ENCODE measurements around the gene F11R.
"Not testable (repeated sequence)": the region's sequence is repeated elsewhere in the genome, so short reads cannot be mapped to it uniquely, and the experiment has no call there.

The F11R gene

DNA sequence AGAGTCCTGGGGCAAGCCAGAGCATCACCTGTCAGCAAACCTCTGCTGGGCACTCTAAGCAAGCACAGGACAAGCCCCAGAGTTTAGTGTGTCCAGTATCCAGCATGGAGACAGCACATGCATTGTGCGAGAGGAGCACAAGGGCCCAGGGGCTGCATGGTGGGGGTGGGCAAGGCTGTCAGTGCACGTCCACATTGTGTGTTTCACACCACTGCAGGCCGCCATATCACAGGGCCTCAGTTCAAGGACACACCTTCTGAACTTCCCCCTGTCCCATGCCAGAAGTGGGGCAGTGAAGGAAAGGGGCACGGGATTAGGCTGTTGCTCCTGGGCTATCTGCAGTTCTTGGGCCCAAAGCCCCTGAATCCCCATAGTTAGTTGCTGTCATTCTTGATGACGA, 18.6 kb upstream of the F11R start:
- FAIRE-seq = no peak

DNA sequence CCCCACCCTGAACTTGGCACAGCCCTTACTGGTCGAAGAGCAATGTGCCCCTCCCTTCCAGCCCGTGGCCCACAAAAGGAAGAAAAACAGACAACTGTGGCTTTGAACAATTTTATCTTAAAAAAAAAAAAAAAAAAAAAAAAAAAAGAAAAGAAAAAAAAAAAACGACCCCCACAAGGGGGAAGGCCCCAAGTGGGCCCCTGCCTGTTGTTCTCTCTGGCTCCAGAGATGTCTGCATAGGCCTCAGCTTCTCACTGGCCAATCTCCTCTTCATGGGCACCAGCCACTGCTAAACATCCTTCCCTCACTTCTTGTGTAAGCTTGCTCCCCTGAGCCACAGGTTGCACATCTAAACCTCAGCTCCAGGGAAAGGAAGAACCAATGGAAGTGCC, 18.2 kb upstream of the F11R start:
- FAIRE-seq = no peak

DNA sequence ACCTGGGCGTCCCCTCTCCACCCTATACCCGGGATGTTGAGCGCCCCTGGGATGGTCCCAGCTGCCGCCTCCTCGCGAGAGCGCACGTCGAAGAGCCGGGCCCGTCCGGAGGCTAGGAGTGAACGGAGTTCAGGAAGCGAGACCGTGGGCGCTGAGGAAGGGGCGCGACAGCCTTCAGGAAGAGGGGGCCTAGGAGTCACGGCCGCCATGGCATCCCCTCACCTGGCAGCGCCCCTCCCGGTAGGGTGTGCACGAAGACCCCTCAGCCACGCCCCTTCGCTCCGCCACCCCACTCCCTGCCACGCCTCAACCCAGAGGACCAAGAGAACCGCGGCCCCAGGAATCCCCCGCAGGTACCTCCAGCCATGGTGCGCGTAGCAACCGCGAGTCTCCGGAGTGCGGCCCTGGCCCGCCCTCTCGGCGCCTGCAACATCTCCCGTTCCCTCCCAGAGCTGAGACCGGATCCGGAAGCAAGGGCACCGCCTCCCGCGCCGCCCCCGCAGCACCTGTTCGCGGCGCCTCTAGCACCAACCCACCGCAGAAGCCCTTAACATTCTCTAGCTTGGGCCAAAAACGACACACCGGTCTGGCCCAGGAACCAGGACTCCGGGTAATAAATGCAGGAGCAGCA, 17.7 kb upstream of the F11R start, which contains the start of gene TSTD1:
Gene TSTD1 (minus strand): TSS at position 442 of the 631 bp plus-strand sequence. CDS start 75 bp downstream, at position 367.
- no peak for FAIRE-seq

GRCh38 chr1:161037661-161038522, 16.9 kb upstream of the F11R start:
- no peak for FAIRE-seq

DNA sequence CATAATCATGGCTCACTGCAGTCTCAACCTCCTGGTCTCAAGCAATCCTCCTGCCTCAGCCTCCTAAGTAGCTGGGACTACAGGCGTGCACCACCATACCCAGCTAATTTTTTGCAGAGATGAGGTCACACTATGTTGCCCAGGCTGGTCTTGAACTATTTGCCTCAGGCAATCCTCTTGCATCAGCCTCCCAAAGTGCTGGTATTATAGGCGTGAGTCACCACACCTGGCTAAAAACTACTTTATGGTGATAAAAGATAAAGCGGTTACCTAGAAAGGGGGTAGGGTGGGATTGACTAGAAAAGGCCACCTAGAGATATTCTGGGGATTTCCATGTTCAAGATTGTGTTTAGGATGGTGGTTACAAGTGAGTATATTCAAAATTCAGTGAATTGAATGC, 12.8 kb upstream of the F11R start:
- no peak for FAIRE-seq

DNA sequence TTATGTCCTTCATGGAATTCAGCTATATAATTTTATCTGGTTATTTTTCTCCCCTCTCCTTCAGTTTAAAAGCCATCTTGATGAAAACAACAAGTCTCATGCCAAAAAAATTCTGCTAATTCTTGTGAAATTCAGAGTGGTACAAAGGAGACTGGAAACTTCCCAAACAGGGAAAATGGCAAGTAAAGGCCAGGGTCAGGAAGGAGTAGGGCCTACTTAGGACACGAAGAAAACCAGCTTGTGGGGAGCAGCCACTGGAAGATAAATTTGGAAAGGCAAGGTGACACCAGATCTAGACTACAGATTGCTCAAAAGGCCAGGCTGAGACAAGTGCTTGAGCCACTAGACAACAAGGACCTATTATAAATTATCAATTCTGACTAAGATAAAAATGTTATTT, 11.5 kb upstream of the F11R start:
- FAIRE-seq = no peak

- FAIRE-seq = no peak
Measured at GRCh38 chr1:161031874-161032273, 10.9 kb upstream of the F11R start.

DNA sequence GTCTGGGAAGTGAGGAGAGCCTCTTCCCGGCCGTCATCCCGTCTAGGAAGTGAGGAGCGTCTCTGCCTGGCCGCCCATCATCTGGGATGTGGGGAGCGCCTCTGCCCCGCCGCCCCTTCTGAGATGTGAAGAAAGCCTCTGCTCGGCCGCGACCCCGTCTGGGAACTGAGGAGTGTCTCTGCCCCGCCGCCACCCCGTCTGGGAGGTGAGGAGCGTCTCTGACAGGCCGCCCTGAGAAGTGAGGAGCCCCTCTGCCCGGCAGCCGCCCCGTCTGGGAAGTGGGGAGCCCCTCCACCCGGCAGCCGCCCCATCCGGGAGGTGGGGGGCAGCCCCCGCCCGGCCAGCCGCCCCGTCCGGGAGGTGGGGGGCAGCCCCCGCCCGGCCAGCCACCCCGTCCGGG, 8.5 kb upstream of the F11R start:
- FAIRE-seq = not testable (repeated sequence)

DNA sequence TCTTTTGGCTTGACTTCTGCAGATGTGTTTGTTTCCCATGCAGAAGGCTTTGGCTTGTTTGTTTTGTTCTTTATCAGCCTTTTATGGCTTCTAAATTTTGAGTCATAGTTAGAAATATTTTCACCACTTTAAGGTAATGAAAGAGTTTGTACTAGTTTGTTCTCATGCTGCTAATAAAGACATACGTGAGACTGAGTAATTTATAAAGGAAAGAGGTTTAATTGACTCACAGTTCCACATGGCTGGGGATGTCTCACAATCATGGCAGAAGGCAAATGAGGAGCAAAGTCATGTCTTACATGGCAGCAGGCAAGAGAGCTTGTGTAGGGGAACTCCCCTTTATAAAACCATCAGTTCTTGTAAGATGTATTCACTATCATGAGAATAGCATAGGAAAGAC, 6.0 kb upstream of the F11R start:
- FAIRE-seq = not testable (repeated sequence)

GRCh38 chr1:161022432-161022831, 1.5 kb upstream of the F11R start:
- FAIRE-seq = not testable (repeated sequence)

DNA sequence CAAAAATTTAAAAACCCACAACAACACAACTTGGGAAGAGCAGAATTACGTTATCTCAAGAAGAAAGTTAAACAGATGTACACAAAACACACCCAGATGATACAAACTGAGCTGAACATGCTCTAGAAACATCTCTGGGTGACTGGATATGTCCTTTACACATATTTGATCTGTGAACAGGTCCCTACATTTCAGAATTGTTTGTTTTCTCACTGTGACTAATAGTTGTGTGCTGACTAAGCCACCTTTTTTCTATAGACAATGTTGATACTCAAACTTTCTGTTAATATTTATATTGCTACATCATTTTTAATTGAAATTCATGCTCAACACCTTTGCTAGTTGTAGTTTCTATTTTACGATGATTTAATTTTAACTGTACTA, 1.0 kb upstream of the F11R start:
- FAIRE-seq = no peak

DNA sequence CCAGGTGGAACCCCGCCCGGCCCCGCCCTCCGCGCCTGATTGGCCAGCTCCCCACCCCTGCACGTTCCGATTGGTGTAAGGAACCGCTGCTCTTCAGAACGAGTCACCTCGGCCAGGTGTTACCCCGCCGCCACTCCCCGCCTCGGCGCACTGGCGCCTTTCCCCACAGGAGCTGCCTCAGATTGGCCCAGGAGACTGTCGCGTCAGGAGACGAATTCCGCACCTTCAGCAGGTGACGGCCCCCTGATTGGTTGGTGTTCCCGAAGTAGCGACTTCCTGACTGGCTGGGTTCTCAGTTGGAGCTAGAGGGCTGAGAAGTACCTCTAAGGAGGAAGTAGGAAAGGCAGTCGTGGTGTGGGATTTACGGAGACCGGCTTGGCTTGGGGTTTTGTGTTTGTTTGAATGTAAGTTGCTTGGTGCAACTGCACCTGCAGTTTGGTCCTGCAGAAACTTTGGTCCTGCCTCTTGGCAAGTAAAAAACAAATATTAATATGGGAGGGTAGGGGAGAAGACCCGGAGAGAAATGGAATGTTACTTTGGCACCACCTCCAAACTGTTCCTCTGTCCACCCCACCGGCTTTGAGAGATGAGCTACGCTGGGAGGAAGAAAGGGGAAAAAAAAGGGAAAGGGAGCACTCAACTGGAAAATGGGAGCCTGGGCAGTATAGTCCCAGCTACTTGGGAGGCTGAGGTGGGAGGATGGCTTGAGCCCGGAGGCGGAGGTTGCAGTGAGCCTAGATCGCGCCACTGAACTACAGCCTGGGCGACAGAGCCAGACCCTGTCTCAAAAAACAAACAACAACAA, 415 bp upstream of the F11R start:
- no peak for FAIRE-seq

DNA sequence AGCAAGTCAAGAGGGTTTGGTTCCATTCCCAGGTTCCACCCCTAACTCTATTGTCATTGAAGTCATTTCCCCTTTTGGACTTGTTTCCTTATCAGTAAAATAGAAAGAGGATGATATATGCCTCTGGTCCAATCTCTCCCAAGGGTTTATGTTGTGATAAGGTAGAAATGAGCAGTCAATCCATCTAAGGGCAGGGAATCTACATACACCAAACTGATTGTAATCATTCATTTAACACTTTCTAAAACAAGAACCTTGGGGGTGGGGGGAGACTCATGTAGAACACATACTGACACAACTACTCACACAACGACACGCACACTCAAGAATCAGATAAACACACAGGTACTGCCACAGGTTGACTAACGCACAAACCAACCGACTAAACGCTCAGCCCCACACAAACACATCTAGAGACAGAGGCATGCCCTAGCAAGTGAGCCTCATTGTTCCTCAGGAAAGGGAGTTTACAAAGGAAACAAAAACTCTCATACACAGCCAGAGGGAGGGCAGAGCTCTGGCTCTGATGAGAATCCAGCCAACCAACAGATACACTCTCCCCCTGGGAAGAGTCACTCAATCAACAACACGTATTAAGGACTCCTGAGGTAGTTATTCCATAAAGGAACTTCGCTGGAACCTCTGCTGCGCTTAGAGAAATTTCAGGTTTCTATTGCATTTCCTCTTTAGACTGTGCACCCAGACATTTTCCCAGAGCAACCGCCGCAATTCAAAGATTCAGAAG, 1.0 kb downstream of the F11R start:
- no peak for FAIRE-seq

- not testable (repeated sequence) for FAIRE-seq
Measured at GRCh38 chr1:161019111-161019660, 1.8 kb downstream of the F11R start.

DNA sequence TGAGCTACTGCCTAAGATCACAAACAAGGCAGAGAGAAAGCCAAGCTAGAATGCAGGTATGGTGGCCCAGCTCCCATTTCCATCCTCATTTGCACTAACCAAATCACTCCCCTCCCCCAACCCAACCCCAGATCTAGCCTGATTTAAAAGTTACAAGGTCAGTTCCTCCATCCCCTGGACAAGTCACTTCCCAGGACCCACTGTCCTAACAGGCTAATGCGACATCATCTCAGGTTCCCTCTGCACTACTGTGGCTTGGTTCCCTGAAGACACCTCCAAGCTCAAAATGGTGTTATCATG, 2.4 kb downstream of the F11R start:
- FAIRE-seq = no peak

DNA sequence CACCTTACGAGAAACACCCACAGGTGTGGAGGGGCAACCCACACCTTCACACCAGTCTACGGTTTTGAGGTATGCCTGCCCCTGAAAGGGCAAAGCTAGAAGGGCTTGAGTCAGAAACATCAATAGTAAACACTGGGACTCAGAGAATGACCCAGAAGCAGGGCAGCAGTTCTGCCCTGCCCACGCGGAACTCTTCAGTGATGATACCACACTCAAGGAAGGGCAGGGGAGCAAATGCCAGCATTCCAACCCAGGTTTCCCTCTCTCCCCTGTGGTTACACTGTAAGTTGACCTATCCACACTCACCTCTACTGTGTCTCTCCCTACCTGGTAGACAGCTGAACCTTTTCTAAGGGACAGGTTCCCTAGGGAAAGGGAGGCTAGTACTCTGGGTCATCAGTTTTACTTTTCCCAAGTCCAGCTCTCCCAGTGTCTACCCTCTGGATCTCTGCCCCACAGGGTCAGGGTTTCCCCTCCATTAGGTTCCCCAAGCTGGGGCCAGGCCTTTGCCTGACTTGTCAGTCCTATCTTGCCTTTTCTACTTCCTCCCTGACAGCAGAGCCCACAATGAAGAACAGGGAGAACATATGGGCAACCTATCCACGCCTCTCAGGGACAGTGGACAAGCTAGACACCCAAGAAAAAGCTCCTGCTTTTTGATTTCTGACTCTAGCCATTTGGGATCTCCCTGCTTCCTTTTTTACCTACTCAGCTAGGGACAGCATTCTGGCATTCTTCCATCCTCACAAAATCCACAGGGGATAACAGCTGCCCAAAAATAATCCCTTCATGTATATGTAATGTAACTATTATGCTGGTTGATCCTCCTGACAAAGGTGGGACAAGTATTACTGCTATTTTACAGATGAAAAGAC, 3.0 kb downstream of the F11R start:
- FAIRE-seq = no peak

DNA sequence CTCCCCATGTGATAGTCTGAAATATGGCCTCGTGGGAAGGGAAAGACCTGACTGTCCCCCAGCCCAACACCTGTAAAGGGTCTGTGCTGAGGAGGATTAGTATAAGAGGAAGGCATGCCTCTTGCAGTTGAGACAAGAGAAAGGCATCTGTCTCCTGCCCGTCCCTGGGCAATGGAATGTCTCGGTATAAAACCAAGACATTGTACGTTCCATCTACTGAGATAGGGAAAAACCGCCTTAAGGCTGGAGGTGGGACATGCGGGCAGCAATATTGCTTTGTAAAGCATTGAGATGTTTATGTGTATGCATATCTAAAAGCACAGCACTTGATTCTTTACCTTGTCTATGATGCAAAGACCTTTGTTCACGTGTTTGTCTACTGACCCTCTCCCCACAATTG, 3.8 kb downstream of the F11R start:
- not testable (repeated sequence) for FAIRE-seq

DNA sequence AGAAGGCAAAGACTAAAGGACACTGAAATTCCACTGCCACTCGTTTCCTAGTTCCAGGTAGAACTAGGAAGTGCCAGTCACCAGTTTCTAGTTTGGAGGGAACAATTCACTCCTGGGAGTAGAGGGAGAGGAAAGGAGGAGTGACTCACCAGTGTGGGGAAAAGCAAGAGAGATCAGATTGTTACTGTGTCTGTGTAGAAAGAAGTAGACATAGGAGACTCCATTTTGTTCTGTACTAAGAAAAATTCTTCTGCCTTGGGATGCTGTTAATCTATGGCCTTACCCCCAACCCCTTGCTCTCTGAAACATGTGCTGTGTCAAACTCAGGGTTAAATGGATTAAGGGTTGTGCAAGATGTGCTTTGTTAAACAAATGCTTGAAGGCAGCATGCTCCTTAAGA, 4.3 kb downstream of the F11R start:
- not testable (repeated sequence) for FAIRE-seq

DNA sequence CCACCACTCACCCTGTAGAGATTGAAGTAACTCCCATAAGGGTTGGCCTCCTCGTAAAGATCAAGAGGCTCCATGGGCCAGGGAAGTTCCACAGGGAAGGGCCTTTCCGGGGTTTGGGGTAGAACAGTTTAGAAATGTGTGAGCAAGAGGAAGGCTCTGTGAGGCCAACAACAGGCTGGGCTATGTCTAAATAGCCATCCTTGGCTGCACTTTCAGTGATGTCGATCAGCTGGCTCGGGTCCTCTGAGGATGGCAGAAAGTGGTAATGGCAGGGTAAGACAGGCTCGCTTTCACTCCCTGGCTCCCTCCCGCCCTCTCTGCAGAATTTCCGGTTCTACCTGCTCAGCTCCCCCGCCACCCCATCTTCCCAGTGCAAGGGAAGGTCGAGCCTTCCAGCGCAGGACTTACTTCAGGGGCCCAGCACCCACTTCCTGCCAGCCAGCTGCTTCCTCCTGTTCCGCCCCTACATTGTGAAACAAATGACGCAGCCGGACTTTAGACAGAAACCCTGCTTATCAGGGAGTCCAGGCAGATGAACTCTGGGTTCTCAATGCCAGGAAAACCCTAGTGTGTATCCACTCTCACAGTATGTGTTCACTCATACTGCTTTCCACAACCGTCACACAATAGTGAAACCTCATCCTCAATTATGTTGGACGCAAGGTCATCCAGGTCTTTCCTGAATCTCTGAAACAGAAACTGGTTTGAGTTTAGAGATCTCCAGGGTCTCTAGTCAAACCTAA, 7.3 kb downstream of the F11R start:
- FAIRE-seq = no peak

GRCh38 chr1:161013131-161013487, 7.8 kb downstream of the F11R start:
- FAIRE-seq = no peak

DNA sequence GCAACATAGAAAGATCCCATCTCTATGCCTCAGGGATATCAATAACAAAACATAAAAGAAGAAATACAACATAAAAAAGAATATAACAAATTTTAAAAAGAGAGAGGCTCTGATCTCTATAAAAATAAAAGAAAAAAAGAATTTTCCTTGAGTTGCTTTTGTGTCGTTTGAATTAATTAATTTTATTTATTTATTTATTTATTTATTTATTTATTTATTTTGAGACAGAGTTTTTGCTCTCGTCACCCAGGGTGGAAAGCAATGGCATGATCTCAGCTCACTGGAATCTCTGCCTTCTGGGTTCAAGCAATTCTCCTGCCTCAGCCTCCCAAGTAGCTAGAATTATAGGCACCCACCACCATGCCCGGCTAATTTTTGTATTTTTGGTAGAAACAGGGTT, 8.5 kb downstream of the F11R start:
- no peak for FAIRE-seq
